Right lobe of liver (tissue), 6 donors: Measurements from ENCODE around the gene ZACN. TPM values are rescaled to one million over a fixed set of nuclear protein-coding genes. Genes with fewer than 3 reads are reported as not detected.

ENCODE experiments used
- ATAC-seq, 4 donors: fragments of 200-7000 bp; cut with Tn5 transposase; one replicate each; pipeline ENCODE4 v1.9.1; 2020; ENCODE audit warnings: mild to moderate bottlenecking in 4 of 4, moderate library complexity in 4 of 4
- DNase-seq, 3 donors: peaks; one replicate each; pipeline ENCODE4 v3.0.0-alpha.2; 2020
- H3K27ac ChIP-seq, 3 donors: fragments of 200-600 bp; one replicate each; pipeline ENCODE4 v1.8.0; 2022
- H3K27me3 ChIP-seq, 2 donors: fragments of 200-600 bp; one replicate each; pipeline ENCODE4 v1.8.0; 2022
- H3K36me3 ChIP-seq, 4 donors: fragments of 200-600 bp; sonication (generic) in 1 of 4; one replicate each; pipeline versions ENCODE4 v1.5.1 to v1.8.0; 2017 to 2022; ENCODE audit warnings: control low read depth in 1 of 4
- H3K4me1 ChIP-seq, 4 donors: fragments of 200-600 bp; sonication (generic) in 1 of 4; one replicate each; pipeline versions ENCODE4 v1.5.1 to v1.8.0; 2017 to 2022; ENCODE audit warnings: control low read depth in 1 of 4
- H3K4me3 ChIP-seq, 3 donors: fragments of 200-600 bp; one replicate each; pipeline ENCODE4 v1.8.0; 2022
- H3K9me3 ChIP-seq, 4 donors: fragments of 200-600 bp; sonication (generic) in 1 of 4; one replicate each; pipeline versions ENCODE4 v1.5.1 to v1.8.0; 2017 to 2022; ENCODE audit warnings: control low read depth in 1 of 4
- POLR2A ChIP-seq: fragments of 450-650 bp; IDR thresholded peaks from one replicate; pipeline ENCODE4 v1.6.1; 2017; ENCODE audit warnings: antibody characterized with exemption, mild to moderate bottlenecking
- WGBS: methylation state at CpG from one replicate; pipeline ENCODE4 v1.1.6; 2018; ENCODE audit warnings: low coverage, low lambda C conversion rate; ENCODE audit not compliant: insufficient coverage; ENCODE audit errors: missing lambda C conversion rate; 5-methylcytosine and 5-hydroxymethylcytosine counted together
- intact Hi-C, 2 donors: fragments of 100-400 bp; cut with DNase I; formaldehyde crosslinking; loops; one replicate each; pipeline versions ENCODE4 v1.11.2 to v1.14.1; 2022
- total RNA-seq, 6 experiments: library from RNA; depleted of rRNA in 2 of 6; stranded (reverse); fragments of >200 nt in 2 of 6; fragmentation: NEBNext Ultra II Directional in 3 of 6; extraction: Animal tissue kit (Norgen Biotek cat#: 25700) in 3 of 6; gene quantifications; one replicate each; pipeline versions ENCODE4 v1.1.0 to v1.2.4, GENCODE V29; 2016 to 2023
- TF ChIP-seq, protein P1 (sequence below), 4 donors: fragments of 200-600 bp in 3 of 4; fragments of 450-650 bp in 1 of 4; IDR thresholded peaks; one replicate each; pipeline versions ENCODE4 v1.5.1 to v1.8.0; 2016 to 2022; ENCODE audit warnings: antibody characterized with exemption in 4 of 4, mild to moderate bottlenecking in 2 of 4
- donor health status: DM: no; HTN: yes; CAD: no.
- donor health status: DM: no; HTN: no; CAD: no.
- donor health status: DM: no; HTN: no; CAD: no.
- donor health status: DM: no; HTN: yes; CAD: no.
- donor health status: DM: no; HTN: yes; CAD: no.

Gene ZACN
- total RNA-seq, 6 experiments from 2014 or later, result not detected

DNA sequence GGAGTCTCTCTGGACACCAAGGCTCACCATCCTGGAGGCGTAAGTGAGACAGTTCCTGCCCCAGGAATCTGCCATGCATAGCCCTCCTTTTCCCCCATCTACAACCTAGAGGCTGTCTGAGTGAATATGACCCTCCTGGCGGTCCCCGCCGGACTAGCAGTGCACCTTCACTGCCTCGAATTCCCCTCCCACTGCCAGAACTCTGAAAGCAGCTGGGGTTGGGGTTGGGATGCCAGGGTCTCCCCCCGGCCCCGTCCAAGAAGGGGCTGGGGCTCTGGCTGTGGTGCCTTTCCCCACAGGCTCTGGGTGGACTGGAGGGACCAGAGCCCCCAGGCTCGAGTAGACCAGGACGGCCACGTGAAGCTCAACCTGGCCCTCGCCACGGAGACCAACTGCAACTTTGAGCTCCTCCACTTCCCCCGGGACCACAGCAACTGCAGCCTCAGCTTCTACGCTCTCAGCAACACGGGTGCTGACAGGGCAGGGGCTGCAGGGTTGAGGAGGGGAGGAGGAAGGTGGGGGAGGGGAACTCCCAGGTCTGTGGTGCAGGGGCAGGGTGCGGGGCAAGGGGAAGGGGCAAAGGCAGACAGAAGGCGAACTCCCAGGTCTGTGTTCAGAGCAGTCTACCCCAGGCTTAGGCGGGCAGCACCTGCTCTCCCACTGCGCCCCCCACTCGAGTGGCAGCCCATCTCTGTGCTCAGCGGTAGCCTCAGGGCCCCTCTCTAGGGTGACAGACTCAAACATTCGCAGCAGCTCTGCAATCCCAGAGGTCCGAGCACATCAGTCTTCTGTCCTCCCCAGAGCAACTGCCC, 1.2 kb downstream of the ZACN start:
- intact Hi-C loops, result no loop called here
- TF ChIP-seq, protein P1, sequence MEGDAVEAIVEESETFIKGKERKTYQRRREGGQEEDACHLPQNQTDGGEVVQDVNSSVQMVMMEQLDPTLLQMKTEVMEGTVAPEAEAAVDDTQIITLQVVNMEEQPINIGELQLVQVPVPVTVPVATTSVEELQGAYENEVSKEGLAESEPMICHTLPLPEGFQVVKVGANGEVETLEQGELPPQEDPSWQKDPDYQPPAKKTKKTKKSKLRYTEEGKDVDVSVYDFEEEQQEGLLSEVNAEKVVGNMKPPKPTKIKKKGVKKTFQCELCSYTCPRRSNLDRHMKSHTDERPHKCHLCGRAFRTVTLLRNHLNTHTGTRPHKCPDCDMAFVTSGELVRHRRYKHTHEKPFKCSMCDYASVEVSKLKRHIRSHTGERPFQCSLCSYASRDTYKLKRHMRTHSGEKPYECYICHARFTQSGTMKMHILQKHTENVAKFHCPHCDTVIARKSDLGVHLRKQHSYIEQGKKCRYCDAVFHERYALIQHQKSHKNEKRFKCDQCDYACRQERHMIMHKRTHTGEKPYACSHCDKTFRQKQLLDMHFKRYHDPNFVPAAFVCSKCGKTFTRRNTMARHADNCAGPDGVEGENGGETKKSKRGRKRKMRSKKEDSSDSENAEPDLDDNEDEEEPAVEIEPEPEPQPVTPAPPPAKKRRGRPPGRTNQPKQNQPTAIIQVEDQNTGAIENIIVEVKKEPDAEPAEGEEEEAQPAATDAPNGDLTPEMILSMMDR (IDR thresholded peaks at IDR 0.05), result no peak
- TF ChIP-seq POLR2A, result no peak
- peaks cover 3 to 15% of the 10 kb centered on the region in 2 donors for H3K27me3 ChIP-seq
- H3K9me3 ChIP-seq, result no peaks in the 10 kb centered on the region
- H3K36me3 ChIP-seq, result peaks cover 0 to 15% (median 2%) of the 10 kb centered on the region in 4 donors
- H3K4me1 ChIP-seq, result no peaks in the 10 kb centered on the region
- WGBS, result 0% methylated on average over 7 of the region's 23 CpGs
- H3K27ac ChIP-seq, result no peak overlapping the region
- ATAC-seq (peak in 1 of 4 donors; percentile 13), DNase-seq (peak in 1 of 3 donors; percentile 46)
- no peak overlapping the region for H3K4me3 ChIP-seq

DNA sequence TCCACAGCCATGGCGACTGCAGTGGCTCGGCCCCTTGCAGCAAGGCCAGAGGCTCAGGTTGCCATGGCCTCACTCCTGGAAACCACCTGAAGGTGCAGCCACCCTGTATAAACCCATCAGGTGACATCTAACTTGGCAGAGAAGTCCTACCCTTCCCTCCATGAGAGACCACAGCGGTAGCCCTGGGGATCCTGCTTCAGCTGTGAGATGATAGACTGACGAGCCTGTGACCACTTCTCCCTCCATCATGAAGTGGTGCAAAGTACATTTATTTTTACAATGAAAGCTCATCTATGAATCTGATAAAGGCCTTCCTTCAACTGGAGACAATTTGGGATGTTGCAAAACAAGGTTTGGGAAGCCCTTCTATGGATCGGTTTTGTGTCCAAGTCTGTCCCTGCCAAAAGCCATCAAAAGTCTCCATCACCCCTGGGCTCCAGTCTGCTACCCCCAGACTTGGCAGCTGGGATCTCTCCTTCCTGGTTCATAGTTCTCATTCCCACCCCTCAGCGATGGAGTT, 1.8 kb downstream of the ZACN start:
- DNase-seq, result no peak
- Histone ChIP-seq H3K27me3 (peaks cover 0 to 8% of the 10 kb centered on the region in 2 donors), H3K36me3 (peaks cover 0 to 22% (median 6%) of the 10 kb centered on the region in 4 donors), H3K4me1 (no peaks in the 10 kb centered on the region), H3K27ac (no peak overlapping the region), H3K4me3 (no peak overlapping the region), H3K9me3 (no peaks in the 10 kb centered on the region)
- intact Hi-C loops, result no loop called here
- ATAC-seq, result peak in 1 of 4 donors; percentile 5
- 48% methylated on average over 5 of the region's 6 CpGs for WGBS
- no peak for TF ChIP-seq POLR2A
- TF ChIP-seq, protein P1 (IDR thresholded peaks at IDR 0.05), result no peak

DNA sequence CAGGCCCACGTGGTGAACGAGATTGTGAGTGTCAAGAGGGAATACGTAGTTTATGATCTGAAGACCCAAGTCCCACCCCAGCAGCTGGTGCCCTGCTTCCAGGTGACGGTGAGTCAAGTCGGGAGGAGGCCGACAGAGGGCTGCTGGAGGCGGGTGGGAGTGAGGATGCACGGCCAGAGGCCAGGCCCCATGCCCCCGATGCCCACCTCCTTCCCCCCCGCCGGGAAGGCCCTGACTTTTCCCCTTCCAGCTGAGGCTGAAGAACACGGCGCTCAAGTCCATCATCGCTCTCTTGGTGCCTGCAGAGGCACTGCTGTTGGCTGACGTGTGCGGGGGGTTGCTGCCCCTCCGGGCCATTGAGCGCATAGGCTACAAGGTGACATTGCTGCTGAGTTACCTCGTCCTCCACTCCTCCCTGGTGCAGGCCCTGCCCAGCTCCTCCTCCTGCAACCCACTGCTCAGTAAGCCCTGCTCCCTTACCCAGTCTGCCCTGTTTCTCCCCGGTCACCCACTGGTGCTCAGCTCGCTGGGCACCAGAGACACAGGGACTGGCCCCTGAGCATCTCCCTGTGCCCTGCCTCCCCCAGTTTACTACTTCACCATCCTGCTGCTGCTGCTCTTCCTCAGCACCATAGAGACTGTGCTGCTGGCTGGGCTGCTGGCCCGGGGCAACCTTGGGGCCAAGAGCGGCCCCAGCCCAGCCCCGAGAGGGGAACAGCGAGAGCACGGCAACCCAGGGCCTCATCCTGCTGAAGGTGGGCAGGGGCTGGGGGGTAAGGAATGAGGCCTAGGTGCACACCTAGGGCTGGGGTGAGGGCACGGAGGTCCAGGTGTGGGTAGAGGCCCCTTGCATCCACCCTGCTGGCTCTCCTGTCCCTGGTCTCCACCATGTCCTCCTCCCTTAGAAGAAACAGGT, 2.6 kb downstream of the ZACN start:
- Histone ChIP-seq H3K4me3 (no peak overlapping the region), H3K36me3 (peaks cover 0 to 28% (median 6%) of the 10 kb centered on the region in 4 donors), H3K4me1 (no peaks in the 10 kb centered on the region), H3K27ac (no peak overlapping the region), H3K9me3 (no peaks in the 10 kb centered on the region), H3K27me3 (peaks cover 0 to under 1% of the 10 kb centered on the region in 2 donors)
- ATAC-seq, result peak in 2 of 4 donors; percentile 5 to 8
- DNase-seq, result peak in 1 of 3 donors; percentile 51
- WGBS, result 51% methylated on average over 3 of the region's 27 CpGs
- TF ChIP-seq, protein P1 (IDR thresholded peaks at IDR 0.05), result no peak
- no peak for TF ChIP-seq POLR2A
- intact Hi-C loops, result no loop called here

DNA sequence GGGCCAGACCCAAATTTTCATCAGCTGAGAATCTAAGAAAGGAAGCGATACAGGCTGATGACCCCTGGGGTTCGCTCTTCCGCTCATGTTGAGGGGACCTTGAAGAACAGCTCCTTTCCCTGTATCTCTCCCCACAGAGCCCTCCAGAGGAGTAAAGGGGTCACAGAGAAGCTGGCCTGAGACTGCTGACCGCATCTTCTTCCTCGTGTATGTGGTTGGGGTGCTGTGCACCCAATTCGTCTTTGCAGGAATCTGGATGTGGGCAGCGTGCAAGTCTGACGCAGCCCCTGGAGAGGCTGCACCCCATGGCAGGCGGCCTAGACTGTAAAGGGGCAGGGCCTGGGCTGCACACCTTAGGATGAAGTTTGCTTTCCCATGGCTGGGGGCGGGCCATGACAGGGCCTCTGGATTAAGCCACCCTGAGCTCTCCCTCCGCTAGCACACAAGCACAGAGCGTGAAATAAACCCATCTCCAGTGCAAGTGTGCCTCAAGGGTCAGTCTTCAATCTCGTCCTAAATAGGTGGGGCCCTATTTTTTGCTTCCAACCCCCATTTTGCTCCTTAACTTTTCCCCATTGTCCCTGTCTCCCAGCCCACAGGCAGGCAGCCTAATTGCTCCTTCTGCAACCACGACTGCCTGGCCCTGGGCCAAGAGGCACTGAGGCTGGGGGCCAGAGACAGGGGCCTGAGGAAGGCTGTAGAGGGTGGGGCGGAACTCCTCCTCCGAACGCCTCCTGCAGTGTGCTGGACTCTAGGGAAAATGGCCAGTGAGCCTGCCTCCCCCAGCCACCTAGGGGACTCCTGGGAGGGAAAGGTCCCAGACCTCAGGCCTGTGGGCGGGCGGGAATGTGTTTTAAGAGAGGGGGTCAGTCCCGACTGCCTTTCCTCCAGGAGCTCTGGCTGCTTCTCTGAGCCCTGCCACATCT, 3.6 kb downstream of the ZACN start:
- Histone ChIP-seq H3K4me1 (no peaks in the 10 kb centered on the region), H3K36me3 (peaks cover 0 to 32% (median 8%) of the 10 kb centered on the region in 4 donors), H3K4me3 (no peak overlapping the region), H3K27me3 (no peaks in the 10 kb centered on the region), H3K27ac (no peak overlapping the region), H3K9me3 (no peaks in the 10 kb centered on the region)
- ATAC-seq (no peak), DNase-seq (peak in 1 of 3 donors; percentile 50)
- 40% methylated on average over 3 of the region's 20 CpGs for WGBS
- TF ChIP-seq, protein P1 (IDR thresholded peaks at IDR 0.05), result no peak
- no peak for TF ChIP-seq POLR2A
- intact Hi-C loops, result no loop called here
